Sigmoid colon (tissue), 7 donors: Measurements from ENCODE around the gene INTS15. TPM values are rescaled to one million over a fixed set of nuclear protein-coding genes. Genes with fewer than 3 reads are reported as not detected.
"Not testable (repeated sequence)": the region's sequence is repeated elsewhere in the genome, so short reads cannot be mapped to it uniquely, and the experiment has no call there.

Experiments
- DNase-seq: peaks from one replicate; pipeline ENCODE4 v3.0.0-alpha.2; 2019
- H3K27ac ChIP-seq, 4 donors: fragments of 200-600 bp; sonication (generic); one replicate each; pipeline ENCODE4 v1.5.1; 2016 to 2019; ENCODE audit warnings: mild to moderate bottlenecking in 1 of 4
- H3K27me3 ChIP-seq, 3 donors: fragments of 200-600 bp; sonication (generic); one replicate each; pipeline ENCODE4 v1.5.1; 2019; ENCODE audit warnings: mild to moderate bottlenecking in 1 of 3
- H3K36me3 ChIP-seq, 4 donors: fragments of 200-600 bp; sonication (generic); one replicate each; pipeline ENCODE4 v1.5.1; 2016 to 2019
- H3K4me1 ChIP-seq, 4 donors: fragments of 200-600 bp; sonication (generic); one replicate each; pipeline ENCODE4 v1.5.1; 2017 to 2019
- H3K4me3 ChIP-seq, 4 donors: fragments of 200-600 bp; sonication (generic); one replicate each; pipeline ENCODE4 v1.5.1; 2017 to 2019; ENCODE audit warnings: mild to moderate bottlenecking in 2 of 4, moderate library complexity in 1 of 4
- H3K9me3 ChIP-seq, 4 donors: fragments of 200-600 bp in 3 of 4; sonication (generic) in 3 of 4; one replicate each; pipeline versions ENCODE4 v1.5.1 to v1.6.1; 2013 to 2019
- CTCF ChIP-seq, 4 experiments: fragments of 450-650 bp in 3 of 4; fragments of 200-600 bp in 1 of 4; IDR thresholded peaks; one replicate each; pipeline ENCODE4 v1.5.1; 2016 to 2019; ENCODE audit warnings: antibody characterized with exemption in 4 of 4, mild to moderate bottlenecking in 3 of 4, moderate library complexity in 2 of 4
- EP300 ChIP-seq, 4 donors: sonication (generic); formaldehyde crosslinking; IDR thresholded peaks; one replicate each; pipeline ENCODE4 v1.6.1; 2017; ENCODE audit warnings: antibody characterized with exemption in 4 of 4
- POLR2A ChIP-seq, 2 donors: fragments of 450-650 bp; IDR thresholded peaks; one replicate each; pipeline ENCODE4 v1.6.1; 2016; ENCODE audit warnings: antibody characterized with exemption in 2 of 2, mild to moderate bottlenecking in 2 of 2, moderate library complexity in 2 of 2
- POLR2AphosphoS5 ChIP-seq, 4 donors: sonication (generic); formaldehyde crosslinking; IDR thresholded peaks; one replicate each; pipeline ENCODE4 v1.6.1; 2017; ENCODE audit warnings: antibody characterized with exemption in 4 of 4
- WGBS, 2 donors: extraction: QIAGEN DNeasy Blood & Tissue Kit; methylation state at CpG; one replicate each; pipeline ENCODE4 v1.1.7; 2013; 5-methylcytosine and 5-hydroxymethylcytosine counted together
- intact Hi-C: fragments of 100-400 bp; cut with DNase I; formaldehyde crosslinking; loops from one replicate; pipeline ENCODE4 v1.15.1; 2023
- polyA plus RNA-seq, 3 donors: library from polyadenylated mRNA; stranded (reverse); fragments of 200-250 nt; gene quantifications; one replicate each; pipeline ENCODE4 v1.2.3, GENCODE V29; 2013
- total RNA-seq, 4 donors: library from RNA; depleted of rRNA; stranded (reverse); fragments of >200 nt; gene quantifications; one replicate each; pipeline ENCODE4 v1.1.0, GENCODE V29; 2016
- donor health status: healthy with polysubstance abuse.
- donor health status: Bipolar disorder and iron deficiency.
- donor health status: healthy.

The INTS15 gene
- total and polyA plus RNA-seq, 7 donors = 10.4 to 30.2 (median 18.1) TPM

GRCh38 chr7:6628045-6628444 lies 38.2 kb downstream of the INTS15 start:
- TF ChIP-seq POLR2A (IDR thresholded peaks at IDR 0.05) = no peak
- TF ChIP-seq POLR2AphosphoS5 (IDR thresholded peaks at IDR 0.05) = no peak
- no peak for TF ChIP-seq CTCF (IDR thresholded peaks at IDR 0.05)
- no peak for TF ChIP-seq EP300 (IDR thresholded peaks at IDR 0.05)
- no peaks in the 10 kb centered on the region for H3K27me3 ChIP-seq
- intact Hi-C loops = no loop called here
- H3K36me3 ChIP-seq = peaks cover 0 to 13% (median 1%) of the 10 kb centered on the region in 4 donors
- H3K4me1 ChIP-seq = no peaks in the 10 kb centered on the region
- no peak for DNase-seq
- H3K4me3 ChIP-seq = no peak overlapping the region
- no peak overlapping the region for H3K27ac ChIP-seq
- 88 to 93% methylated on average over 6 of the region's 6 CpGs for WGBS, 2 donors
- H3K9me3 ChIP-seq = no peaks in the 10 kb centered on the region

- no peak overlapping the region for H3K4me3 ChIP-seq
- no peaks in the 10 kb centered on the region for H3K4me1 ChIP-seq
- TF ChIP-seq POLR2A (IDR thresholded peaks at IDR 0.05) (no peak), EP300 (IDR thresholded peaks at IDR 0.05) (no peak), POLR2AphosphoS5 (IDR thresholded peaks at IDR 0.05) (no peak), CTCF (IDR thresholded peaks at IDR 0.05) (no peak)
- no peak for DNase-seq
- H3K9me3 ChIP-seq = no peaks in the 10 kb centered on the region
- H3K27ac ChIP-seq = no peak overlapping the region
- no peaks in the 10 kb centered on the region for H3K27me3 ChIP-seq
- WGBS, 2 donors = 52 to 74% methylated on average over 11 of the region's 11 CpGs
- intact Hi-C loops = no loop called here
- no peaks in the 10 kb centered on the region for H3K36me3 ChIP-seq
Measured at GRCh38 chr7:6630007-6630849, 40.4 kb downstream of the INTS15 start.

DNA sequence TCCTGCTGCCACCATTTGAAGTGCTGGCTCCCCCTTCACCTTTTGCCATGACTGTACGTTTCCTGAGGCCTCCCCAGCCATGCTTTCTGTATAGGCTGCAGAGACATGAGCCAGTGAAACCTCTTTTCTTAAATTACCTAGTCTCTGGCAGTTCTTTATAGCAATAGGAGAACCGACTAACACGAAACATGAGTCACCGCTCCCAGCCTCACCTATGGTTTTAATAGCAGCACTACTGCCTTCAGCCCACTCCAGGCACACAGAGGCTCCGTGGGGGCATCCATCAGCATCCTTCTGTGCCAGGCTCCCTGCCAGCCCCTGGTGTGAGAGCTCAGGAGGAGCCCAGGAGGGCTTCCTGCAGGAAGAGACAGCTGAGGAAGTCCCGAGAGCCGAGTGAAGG lies 41.8 kb downstream of the INTS15 start:
- H3K36me3 ChIP-seq = no peaks in the 10 kb centered on the region
- TF ChIP-seq POLR2A (IDR thresholded peaks at IDR 0.05) (no peak), POLR2AphosphoS5 (IDR thresholded peaks at IDR 0.05) (no peak), EP300 (IDR thresholded peaks at IDR 0.05) (no peak), CTCF (IDR thresholded peaks at IDR 0.05) (no peak)
- intact Hi-C loops = no loop called here
- 79 to 82% methylated on average over 7 of the region's 7 CpGs for WGBS, 2 donors
- H3K9me3 ChIP-seq = no peaks in the 10 kb centered on the region
- H3K27ac ChIP-seq = no peak overlapping the region
- no peaks in the 10 kb centered on the region for H3K27me3 ChIP-seq
- H3K4me3 ChIP-seq = no peak overlapping the region
- peaks cover 0 to 6% (median 5%) of the 10 kb centered on the region in 4 donors for H3K4me1 ChIP-seq
- DNase-seq = no peak

- TF ChIP-seq POLR2AphosphoS5 (IDR thresholded peaks at IDR 0.05) = no peak
- TF ChIP-seq POLR2A (IDR thresholded peaks at IDR 0.05) = no peak
- no peak for TF ChIP-seq EP300 (IDR thresholded peaks at IDR 0.05)
- TF ChIP-seq CTCF (IDR thresholded peaks at IDR 0.05) = no peak
- intact Hi-C loops = no loop called here
- H3K9me3 ChIP-seq = no peaks in the 10 kb centered on the region
- 83 to 92% methylated on average over 8 of the region's 8 CpGs for WGBS, 2 donors
- peaks cover 0 to 22% (median 21%) of the 10 kb centered on the region in 4 donors for H3K4me1 ChIP-seq
- H3K27ac ChIP-seq = no peak overlapping the region
- no peaks in the 10 kb centered on the region for H3K27me3 ChIP-seq
- H3K36me3 ChIP-seq = no peaks in the 10 kb centered on the region
- DNase-seq = no peak
- no peak overlapping the region for H3K4me3 ChIP-seq
Measured at GRCh38 chr7:6634021-6634420, 44.2 kb downstream of the INTS15 start.

DNA sequence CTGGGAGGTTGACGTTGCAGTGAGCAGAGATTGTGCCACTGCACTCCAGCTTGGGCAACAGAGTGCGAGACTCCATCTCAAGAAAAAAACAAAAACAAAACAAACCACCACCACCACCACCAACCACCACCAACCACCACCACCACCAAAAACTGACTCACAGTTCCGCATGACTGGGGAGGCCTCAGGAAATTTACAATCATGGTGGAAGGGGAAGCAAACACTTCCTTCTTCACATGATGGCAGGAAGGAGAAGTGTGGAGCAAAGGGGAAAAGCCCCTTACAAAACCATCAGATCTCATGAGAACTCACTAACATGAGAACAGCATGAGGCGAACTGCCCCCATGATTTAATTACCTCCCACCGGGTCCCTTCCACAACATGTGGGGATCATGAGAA lies 45.1 kb downstream of the INTS15 start:
- intact Hi-C loops, H3K27me3 ChIP-seq, DNase-seq, H3K27ac ChIP-seq, H3K36me3 ChIP-seq, H3K9me3 ChIP-seq, H3K4me3 ChIP-seq: not testable (repeated sequence)
- 78 to 86% methylated on average over 5 of the region's 5 CpGs for WGBS, 2 donors
- H3K4me1 ChIP-seq = peaks cover 0 to 29% (median 26%) of the 10 kb centered on the region in 4 donors
